H1 (cell line): ENCODE data around the gene GCM1. TPM values are rescaled to one million over a fixed set of nuclear protein-coding genes. Genes with fewer than 3 reads are reported as not detected.

Experiments
- CTCF ChIA-PET: fragments of 300-600 bp; sonication (Branson Sonifier 250); formaldehyde crosslinking; loops from one replicate; lab custom pipeline; 2021; ENCODE audit not compliant: partially characterized antibody; lab: Charles Lee
- POLR2A ChIA-PET: fragments of 300-600 bp; sonication (Branson Sonifier 250); formaldehyde crosslinking; loops from one replicate; lab custom pipeline; 2021; ENCODE audit warnings: inconsistent platforms; ENCODE audit not compliant: partially characterized antibody; lab: Charles Lee
- DNase-seq, 2 experiments: peaks; one replicate each; pipeline versions ENCODE4 v3.0.0 to v3.0.0-alpha.2; 2010 to 2022; ENCODE audit warnings: low spot score in 2 of 2, low read depth in 1 of 2, mixed read lengths in 1 of 2
- FAIRE-seq: peaks from 2 replicates; lab custom pipeline; 2011; peaks lifted over from hg19 to GRCh38; lab: Jason Lieb, UNC
- H2AFZ ChIP-seq: 2 replicates; pipeline ENCODE4 v1.8.1; 2012; ENCODE audit warnings: low read length, inconsistent platforms
- H2AK5ac ChIP-seq: 2 replicates; pipeline ENCODE4 v1.6.1; 2013; ENCODE audit warnings: low read depth, low read length
- H2BK120ac ChIP-seq: replicated peaks from 2 replicates; pipeline ENCODE3; 2013; ENCODE audit warnings: low read depth, low read length, inconsistent platforms
- H2BK12ac ChIP-seq: 2 replicates; pipeline ENCODE4 v1.6.1; 2013; ENCODE audit warnings: low read depth, low read length
- H2BK15ac ChIP-seq: 2 replicates; pipeline ENCODE4 v1.6.1; 2013; ENCODE audit warnings: low read length
- H2BK20ac ChIP-seq: 2 replicates; pipeline ENCODE4 v1.6.1; 2013; ENCODE audit warnings: low read length
- H2BK5ac ChIP-seq: 2 replicates; pipeline ENCODE4 v1.6.1; 2013; ENCODE audit warnings: low read depth, low read length
- H3K14ac ChIP-seq: 2 replicates; pipeline ENCODE4 v1.6.1; 2013; ENCODE audit warnings: inconsistent platforms; ENCODE audit not compliant: insufficient read length
- H3K18ac ChIP-seq: 2 replicates; pipeline ENCODE4 v1.6.1; 2013; ENCODE audit warnings: low read length; ENCODE audit errors: extremely low read depth
- H3K23ac ChIP-seq: 2 replicates; pipeline ENCODE4 v1.6.1; 2013; ENCODE audit warnings: inconsistent platforms; ENCODE audit not compliant: insufficient read length
- H3K23me2 ChIP-seq: 2 replicates; pipeline ENCODE4 v1.6.1; 2013; ENCODE audit warnings: low read depth, low read length
- H3K27ac ChIP-seq: 2 replicates; pipeline ENCODE4 v1.6.1; 2011; ENCODE audit warnings: low read depth, low read length, inconsistent platforms
- H3K27me3 ChIP-seq, 4 experiments: replicated peaks in 1 of 4; 1 replicate in 1 of 4; 2 replicates in 3 of 4; pipeline versions ENCODE4 v1.6.1 to v1.8.1; 2011 to 2013; ENCODE audit warnings: low read length in 3 of 4, mild to moderate bottlenecking in 3 of 4, inconsistent platforms in 2 of 4, mixed read lengths in 2 of 4, moderate library complexity in 1 of 4; ENCODE audit not compliant: control insufficient read depth in 3 of 4, insufficient read depth in 3 of 4; ENCODE audit errors: extremely low read depth in 1 of 4
- H3K36me3 ChIP-seq, 4 experiments: 2 replicates each; pipeline versions ENCODE4 v1.6.1 to v1.8.1; 2011 to 2013; ENCODE audit warnings: mild to moderate bottlenecking in 4 of 4, low read length in 3 of 4, moderate library complexity in 2 of 4, control low read depth in 1 of 4, inconsistent platforms in 1 of 4; ENCODE audit not compliant: insufficient read depth in 4 of 4, control insufficient read depth in 2 of 4
- H3K4ac ChIP-seq: replicated peaks from 2 replicates; pipeline ENCODE3; 2013; ENCODE audit warnings: low read length, low read depth, mixed read lengths, inconsistent platforms; ENCODE audit not compliant: insufficient read length
- H3K4me1 ChIP-seq, 4 experiments: replicated peaks in 1 of 4; 1 replicate in 1 of 4; 2 replicates in 3 of 4; pipeline versions ENCODE4 v1.6.1 to v1.8.1; 2011 to 2013; ENCODE audit warnings: low read length in 3 of 4, inconsistent platforms in 2 of 4, mixed read lengths in 1 of 4; ENCODE audit not compliant: insufficient read depth in 4 of 4, control insufficient read depth in 3 of 4
- H3K4me2 ChIP-seq, 2 experiments: 2 replicates each; pipeline versions ENCODE4 v1.6.1 to v1.8.1; 2011 to 2013; ENCODE audit warnings: low read depth in 2 of 2, low read length in 2 of 2, control low read depth in 1 of 2, inconsistent platforms in 1 of 2, mild to moderate bottlenecking in 1 of 2; ENCODE audit not compliant: insufficient read depth in 1 of 2
- H3K4me3 ChIP-seq, 4 experiments: fragments of 200-600, 300-600 bp in 1 of 4; sonication (generic), shearing (Covaris generic), sonication (Bioruptor Twin) in 1 of 4; 2 replicates each; pipeline versions ENCODE4 v1.5.1 to v1.8.1; 2011 to 2016; ENCODE audit warnings: low read length in 4 of 4, low read depth in 3 of 4, control low read depth in 2 of 4, inconsistent platforms in 2 of 4, mild to moderate bottlenecking in 2 of 4, mixed read lengths in 1 of 4, moderate library complexity in 1 of 4; ENCODE audit not compliant: insufficient read depth in 2 of 4; ENCODE audit errors: extremely low read depth in 1 of 4
- H3K56ac ChIP-seq: replicated peaks from 2 replicates; pipeline ENCODE3; 2013; ENCODE audit warnings: low read depth, mild to moderate bottlenecking, mixed read lengths, low read length, inconsistent platforms; ENCODE audit not compliant: insufficient read length
- H3K79me1 ChIP-seq: 2 replicates; pipeline ENCODE4 v1.6.1; 2013; ENCODE audit warnings: low read depth, low read length, control low read depth
- H3K79me2 ChIP-seq, 2 experiments: 2 replicates each; pipeline versions ENCODE4 v1.6.1 to v1.8.1; 2012 to 2013; ENCODE audit warnings: low read length in 2 of 2, mild to moderate bottlenecking in 2 of 2, inconsistent platforms in 1 of 2; ENCODE audit not compliant: insufficient read depth in 2 of 2, control insufficient read depth in 1 of 2
- H3K9ac ChIP-seq, 4 experiments: replicated peaks in 1 of 4; 1 replicate in 1 of 4; 2 replicates in 3 of 4; pipeline versions ENCODE4 v1.6.1 to v1.8.1; 2011 to 2013; ENCODE audit warnings: low read depth in 3 of 4, low read length in 3 of 4, control low read depth in 2 of 4, mild to moderate bottlenecking in 2 of 4, moderate library complexity in 2 of 4, inconsistent platforms in 1 of 4; ENCODE audit errors: extremely low read depth in 1 of 4
- H3K9me3 ChIP-seq, 2 experiments: 2 replicates each; pipeline versions ENCODE4 v1.6.1 to v1.8.1; 2012 to 2013; ENCODE audit warnings: mild to moderate bottlenecking in 2 of 2, moderate library complexity in 2 of 2, control low read depth in 1 of 2, inconsistent platforms in 1 of 2, low read depth in 1 of 2, low read length in 1 of 2, mixed read lengths in 1 of 2; ENCODE audit not compliant: insufficient read depth in 2 of 2
- H4K20me1 ChIP-seq, 2 experiments: replicated peaks in 1 of 2; 2 replicates each; pipeline versions ENCODE3 to v1.8.1; 2011 to 2013; ENCODE audit warnings: inconsistent platforms in 2 of 2, low read length in 2 of 2, mild to moderate bottlenecking in 1 of 2; ENCODE audit not compliant: insufficient read depth in 2 of 2, control insufficient read depth in 1 of 2
- H4K5ac ChIP-seq: 2 replicates; pipeline ENCODE4 v1.6.1; 2013; ENCODE audit warnings: low read length, low read depth, mixed read lengths, inconsistent platforms; ENCODE audit not compliant: insufficient read length
- H4K8ac ChIP-seq: 2 replicates; pipeline ENCODE4 v1.8.0; 2013; ENCODE audit warnings: mild to moderate bottlenecking, moderate library complexity, low read length, inconsistent platforms; ENCODE audit not compliant: insufficient read depth; ENCODE audit errors: extremely low read depth
- H4K91ac ChIP-seq: replicated peaks from 2 replicates; pipeline ENCODE3; 2013; ENCODE audit warnings: low read length, mixed read lengths, inconsistent platforms; ENCODE audit not compliant: insufficient read length
- ASH2L ChIP-seq: fragments of 200-600, 300-600 bp; sonication (generic); IDR thresholded peaks from one replicate; pipeline ENCODE4 v1.7.1; 2017; ENCODE audit warnings: low read length
- EP300 ChIP-seq, 2 experiments: IDR thresholded peaks; 1 replicate in 1 of 2; 2 replicates in 1 of 2; pipeline ENCODE4 v1.6.1; 2011 to 2012; ENCODE audit warnings: low read depth in 2 of 2, low read length in 2 of 2, mild to moderate bottlenecking in 2 of 2, borderline replicate concordance in 1 of 2, inconsistent platforms in 1 of 2, moderate library complexity in 1 of 2
- HDAC2 ChIP-seq, 2 experiments: fragments of 300-600 bp in 1 of 2; sonication (generic) in 1 of 2; IDR thresholded peaks; 2 replicates each; pipeline ENCODE4 v1.6.1; 2011 to 2012; ENCODE audit warnings: low read depth in 2 of 2, low read length in 2 of 2, mild to moderate bottlenecking in 2 of 2, moderate library complexity in 2 of 2, borderline replicate concordance in 1 of 2, inconsistent platforms in 1 of 2
- KDM4A ChIP-seq: IDR thresholded peaks from one replicate; pipeline ENCODE4 v1.7.1; 2012; ENCODE audit warnings: low read depth, mild to moderate bottlenecking, moderate library complexity, low read length, inconsistent platforms; ENCODE audit not compliant: severe bottlenecking
- PHF8 ChIP-seq: fragments of 200-600 bp; sonication (generic); conservative IDR thresholded peaks from 2 replicates; pipeline ENCODE4 v1.7.1; 2012; ENCODE audit warnings: low read depth, mild to moderate bottlenecking, inconsistent platforms, low read length, moderate library complexity
- RFX5 ChIP-seq: IDR thresholded peaks from 2 replicates; pipeline ENCODE4 v1.6.1; 2011; ENCODE audit warnings: low read depth, low read length, improper control_type of control experiment, borderline replicate concordance
- RXRA ChIP-seq: IDR thresholded peaks from 2 replicates; pipeline ENCODE4 v1.6.1; 2011; ENCODE audit warnings: low read depth, mild to moderate bottlenecking, low read length, moderate library complexity; ENCODE audit not compliant: insufficient read depth
- SAP30 ChIP-seq: fragments of 300-600 bp; sonication (generic); IDR thresholded peaks from 2 replicates; pipeline ENCODE4 v1.7.1; 2012; ENCODE audit warnings: low read length, moderate library complexity, mild to moderate bottlenecking, inconsistent platforms; ENCODE audit not compliant: insufficient read depth, insufficient replicate concordance
- SIRT6 ChIP-seq: IDR thresholded peaks from one replicate; pipeline ENCODE4 v1.7.1; 2012; ENCODE audit warnings: low read length, inconsistent platforms
- SP2 ChIP-seq: IDR thresholded peaks from 2 replicates; pipeline ENCODE4 v1.6.1; 2012; ENCODE audit warnings: mild to moderate bottlenecking, low read length, inconsistent platforms
- TCF12 ChIP-seq: IDR thresholded peaks from 2 replicates; pipeline ENCODE4 v1.6.1; 2011; ENCODE audit warnings: low read depth, mild to moderate bottlenecking, low read length
- YY1 ChIP-seq: IDR thresholded peaks from 2 replicates; pipeline ENCODE4 v1.6.1; 2011; ENCODE audit warnings: low read depth, mild to moderate bottlenecking, low read length
- WGBS, 2 experiments: shearing (Covaris generic) in 1 of 2; methylation state at CpG; one replicate each; pipeline versions ENCODE4 v1.1.6 to v1.1.7; 2013 to 2015; ENCODE audit warnings: low lambda C conversion rate in 2 of 2, mixed read lengths in 2 of 2, inconsistent platforms in 1 of 2, low coverage in 1 of 2, missing lambda C conversion rate in 1 of 2; ENCODE audit not compliant: insufficient replicate concordance in 2 of 2, insufficient coverage in 1 of 2, insufficient read length in 1 of 2; ENCODE audit errors: extremely low coverage in 1 of 2, missing lambda C conversion rate in 1 of 2; 5-methylcytosine and 5-hydroxymethylcytosine counted together
- polyA plus RNA-seq, 7 experiments: library from polyadenylated mRNA; depleted of rRNA in 3 of 7; stranded (reverse) in 5 of 7; unstranded in 2 of 7; fragments of >200 nt in 5 of 7; fragments of 200-250 nt in 2 of 7; gene quantifications; 1 replicate in 5 of 7; 2 replicates in 1 of 7; 4 replicates in 1 of 7; pipeline versions ENCODE4 v1.2.1 to v1.2.3, GENCODE V29; 2011 to 2013; ENCODE audit warnings: missing spikeins in 2 of 7, mixed read lengths in 2 of 7
- total RNA-seq: library from RNA; stranded (reverse); fragmentation: NEBNext Ultra II Directional; extraction: Animal tissue kit (Norgen Biotek cat#: 25700); gene quantifications from 2 replicates; pipeline ENCODE4 v1.2.1, GENCODE V29; 2021
- TF ChIP-seq, protein P1 (sequence below): IDR thresholded peaks from 2 replicates; pipeline ENCODE4 v1.6.1; 2012; ENCODE audit warnings: inconsistent platforms

GCM1 gene
- total and polyA plus RNA-seq, 2 of the 8 experiments (the other 6 are each of a cell fraction or from before 2014, with no cell fraction given), result not detected

DNA sequence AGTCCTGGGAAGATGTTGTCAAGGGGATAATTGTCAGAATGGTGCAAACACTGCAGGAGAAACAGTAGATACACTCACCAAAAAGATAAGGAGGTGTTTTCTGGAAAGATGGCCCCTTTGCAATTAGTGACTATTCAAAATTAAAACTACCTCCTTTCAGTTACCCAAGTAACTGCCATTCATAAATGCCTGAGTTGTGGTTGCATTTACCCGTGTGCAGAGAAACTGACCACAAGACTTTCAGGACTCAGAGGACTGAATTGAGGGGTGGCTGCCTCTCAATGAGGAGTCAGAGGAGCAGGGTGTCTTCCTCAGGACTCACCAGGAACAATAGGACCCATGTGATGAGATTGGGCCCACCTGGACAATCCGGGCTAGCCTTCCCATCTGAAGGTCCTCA lies 39.0 kb downstream of the GCM1 start:
- H2BK15ac ChIP-seq, result no peak overlapping the region
- H3K4me1 ChIP-seq, result peaks cover 0 to 2% (median 0%) of the 10 kb centered on the region in 4 experiments; a peak in 1 of 7 replicates
- no peak overlapping the region for H3K4ac ChIP-seq
- no peaks in the 10 kb centered on the region for H3K9me3 ChIP-seq
- no peaks in the 10 kb centered on the region for H3K79me2 ChIP-seq
- no peak overlapping the region for H3K4me2 ChIP-seq
- CTCF ChIA-PET, result no interaction called here
- DNase-seq, result no peak
- no peak overlapping the region for H3K9ac ChIP-seq
- 92% methylated on average over 2 of the region's 2 CpGs; no CpG with 5 or more reads in 1 of the 2 experiments for WGBS, 2 experiments
- no peak overlapping the region for H2BK12ac ChIP-seq
- no peak overlapping the region for H4K5ac ChIP-seq
- H3K18ac ChIP-seq, result no peak overlapping the region
- no peak overlapping the region for H3K4me3 ChIP-seq
- H3K14ac ChIP-seq, result no peak overlapping the region
- H4K20me1 ChIP-seq, result no peaks in the 10 kb centered on the region
- POLR2A ChIA-PET, result no interaction called here
- no peak overlapping the region for H2AK5ac ChIP-seq
- no peaks in the 10 kb centered on the region for H3K79me1 ChIP-seq
- no peak overlapping the region for H2AFZ ChIP-seq
- H3K27me3 ChIP-seq, result no peaks in the 10 kb centered on the region
- H2BK20ac ChIP-seq, result no peak overlapping the region
- H2BK5ac ChIP-seq, result no peak overlapping the region
- no peak overlapping the region for H3K23ac ChIP-seq
- no peak overlapping the region for H3K56ac ChIP-seq
- H2BK120ac ChIP-seq, result no peak overlapping the region
- no peak overlapping the region for H4K8ac ChIP-seq
- no peak overlapping the region for H3K27ac ChIP-seq
- no peak for FAIRE-seq
- no peak overlapping the region for H4K91ac ChIP-seq
- no peaks in the 10 kb centered on the region for H3K23me2 ChIP-seq
- no peaks in the 10 kb centered on the region; a peak in 1 of 8 replicates for H3K36me3 ChIP-seq
- TF ChIP-seq KDM4A, result no peak
- no peak for TF ChIP-seq ASH2L
- no peak for TF ChIP-seq RXRA
- TF ChIP-seq RFX5, result no peak
- TF ChIP-seq TCF12, result no peak
- no peak for TF ChIP-seq SAP30
- no peak for TF ChIP-seq SP2
- no peak for TF ChIP-seq PHF8
- no peak for TF ChIP-seq SIRT6
- TF ChIP-seq, protein P1, sequence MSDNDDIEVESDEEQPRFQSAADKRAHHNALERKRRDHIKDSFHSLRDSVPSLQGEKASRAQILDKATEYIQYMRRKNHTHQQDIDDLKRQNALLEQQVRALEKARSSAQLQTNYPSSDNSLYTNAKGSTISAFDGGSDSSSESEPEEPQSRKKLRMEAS, result no peak
- no peak for TF ChIP-seq HDAC2 (IDR thresholded peaks at IDR 0.05; ENCODE audit: borderline replicate concordance in 1 of 2, low read depth in 2 of 2, low read length in 2 of 2)
- TF ChIP-seq YY1, result no peak
- TF ChIP-seq EP300 (IDR thresholded peaks at IDR 0.05; ENCODE audit: borderline replicate concordance in 1 of 2, low read depth in 2 of 2, low read length in 2 of 2), result no peak
